K562 (cell line): ENCODE results near the gene SLC29A2. TPM values are rescaled to one million over a fixed set of nuclear protein-coding genes. Genes with fewer than 3 reads are reported as not detected.

Source experiments
- ASH1L ChIP-seq: fragments of 450-650 bp; IDR thresholded peaks from 2 replicates; pipeline ENCODE4 v1.6.1; 2018; ENCODE audit warnings: borderline replicate concordance, mild to moderate bottlenecking, low read depth; ENCODE audit not compliant: partially characterized antibody
- CBFA2T3 ChIP-seq: fragments of 450-650 bp; IDR thresholded peaks from 2 replicates; pipeline ENCODE4 v1.6.1; 2017
- CSDE1 ChIP-seq, 2 experiments: fragments of 450-650 bp; IDR thresholded peaks; 2 replicates each; pipeline ENCODE4 v1.6.1; 2016; ENCODE audit warnings: mild to moderate bottlenecking in 1 of 2
- CTBP1 ChIP-seq: fragments of 450-650 bp; IDR thresholded peaks from 2 replicates; pipeline ENCODE4 v1.6.1; 2016; ENCODE audit warnings: borderline replicate concordance
- ETV1 ChIP-seq: fragments of 450-650 bp; conservative IDR thresholded peaks from 2 replicates; pipeline ENCODE4 v1.6.1; 2016; ENCODE audit warnings: missing genetic modification characterization, control low read depth, low read depth, missing compliant biosample characterization
- HNRNPK ChIP-seq: fragments of 200-400 bp; formaldehyde crosslinking; IDR thresholded peaks from one replicate; pipeline ENCODE4 v1.6.1; 2018; ENCODE audit warnings: mild to moderate bottlenecking, low read depth, low read length; ENCODE audit not compliant: poor library complexity, severe bottlenecking
- MTA1 ChIP-seq: fragments of 450-650 bp; IDR thresholded peaks from 2 replicates; pipeline ENCODE4 v1.6.1; 2017; ENCODE audit warnings: borderline replicate concordance
- POLR2A ChIP-seq: fragments of 450-650 bp; conservative IDR thresholded peaks from 2 replicates; pipeline ENCODE4 v1.6.1; 2016
- RNF2 ChIP-seq: sonication (generic); IDR thresholded peaks from 2 replicates; pipeline ENCODE4 v1.6.1; 2016
- SMARCE1 ChIP-seq: fragments of 450-650 bp; IDR thresholded peaks from 2 replicates; pipeline ENCODE4 v1.7.1; 2016; ENCODE audit warnings: mild to moderate bottlenecking
- SP2 ChIP-seq: IDR thresholded peaks from 2 replicates; pipeline ENCODE4 v1.6.1; 2011; ENCODE audit warnings: mild to moderate bottlenecking, low read depth, low read length, moderate library complexity; ENCODE audit not compliant: poor library complexity, severe bottlenecking; ENCODE audit errors: extremely low read depth
- XRCC4 ChIP-seq: IDR thresholded peaks from one replicate; pipeline ENCODE4 v1.6.1; 2011; ENCODE audit not compliant: insufficient read depth, insufficient read length; ENCODE audit errors: extremely low read depth
- ZNF124 ChIP-seq: sonication (generic); formaldehyde crosslinking; IDR thresholded peaks from 2 replicates; pipeline ENCODE4 v1.8.1; 2022; ENCODE audit warnings: missing genetic modification reagents
- ZNF431 ChIP-seq: sonication (generic); formaldehyde crosslinking; IDR thresholded peaks from 2 replicates; pipeline ENCODE4 v1.8.0; 2022; ENCODE audit warnings: mild to moderate bottlenecking, missing genetic modification reagents
- ZNF551 ChIP-seq: fragments of 250-450 bp; sonication (Bioruptor Pico); IDR thresholded peaks from 2 replicates; pipeline ENCODE4 v1.5.0; 2021; ENCODE audit warnings: mild to moderate bottlenecking, moderate library complexity
- ZNF589 ChIP-seq: fragments of 200-800 bp; sonication (Bioruptor generic); IDR thresholded peaks from 2 replicates; pipeline ENCODE4 v1.6.1; 2016; ENCODE audit warnings: low read depth, missing genetic modification characterization, missing compliant biosample characterization
- polyA plus RNA-seq, 8 experiments: library from polyadenylated mRNA; depleted of rRNA in 4 of 8; stranded (reverse) in 5 of 8; unstranded in 3 of 8; fragments of >200 nt; fragmentation: Nextera tagmentation in 2 of 8; fragmentation: Illumina TruSeq in 1 of 8; extraction: Ambion mirVana in 2 of 8; extraction: Trizol in 1 of 8; gene quantifications; 2 replicates each; pipeline versions ENCODE4 v1.2.1 to v1.2.3, GENCODE V29; 2011 to 2014; ENCODE audit warnings: inconsistent platforms in 1 of 8, missing spikeins in 1 of 8
- total RNA-seq, 7 experiments: library from RNA; depleted of rRNA in 6 of 7; stranded (reverse); fragments of >200 nt in 6 of 7; fragmentation: Illumina TruSeq in 2 of 7; extraction: Trizol in 2 of 7; gene quantifications; 2 replicates each; pipeline versions ENCODE4 v1.2.1 to v1.2.3, GENCODE V29; 2011 to 2021; ENCODE audit warnings: low replicate concordance in 1 of 7
- TF ChIP-seq, protein P1 (sequence below): sonication (generic); formaldehyde crosslinking; IDR thresholded peaks from 2 replicates; pipeline ENCODE4 v1.8.1; 2023; ENCODE audit warnings: mild to moderate bottlenecking, missing genetic modification reagents, moderate library complexity
- TF ChIP-seq, protein P2 (sequence below): IDR thresholded peaks from 2 replicates; pipeline ENCODE4 v1.6.1; 2014; ENCODE audit warnings: antibody characterized with exemption
- TF ChIP-seq, protein P3 (sequence below): fragments of 250-450 bp; sonication (Bioruptor Pico); IDR thresholded peaks from 2 replicates; pipeline ENCODE4 v1.5.0; 2020; ENCODE audit warnings: mild to moderate bottlenecking
- TF ChIP-seq, protein P4 (sequence below): fragments of 250-450 bp; sonication (Bioruptor Pico); IDR thresholded peaks from 2 replicates; pipeline ENCODE4 v1.6.1; 2021; ENCODE audit warnings: mild to moderate bottlenecking
- TF ChIP-seq, protein P5 (sequence below), 3 experiments: fragments of 200-800 bp in 1 of 3; sonication (Bioruptor generic) in 1 of 3; sonication (generic) in 1 of 3; formaldehyde crosslinking in 1 of 3; IDR thresholded peaks; 2 replicates each; pipeline versions ENCODE4 v1.6.1 to v1.8.0; 2016 to 2022; ENCODE audit warnings: mild to moderate bottlenecking in 2 of 3, missing compliant biosample characterization in 2 of 3, missing genetic modification characterization in 2 of 3, missing genetic modification reagents in 1 of 3

The SLC29A2 gene
- total and polyA plus RNA-seq, 9 of the 15 experiments (the other 6 are each of a cell fraction or from before 2014, with no cell fraction given), result 2.4 to 48.6 (median 14.2) TPM

DNA sequence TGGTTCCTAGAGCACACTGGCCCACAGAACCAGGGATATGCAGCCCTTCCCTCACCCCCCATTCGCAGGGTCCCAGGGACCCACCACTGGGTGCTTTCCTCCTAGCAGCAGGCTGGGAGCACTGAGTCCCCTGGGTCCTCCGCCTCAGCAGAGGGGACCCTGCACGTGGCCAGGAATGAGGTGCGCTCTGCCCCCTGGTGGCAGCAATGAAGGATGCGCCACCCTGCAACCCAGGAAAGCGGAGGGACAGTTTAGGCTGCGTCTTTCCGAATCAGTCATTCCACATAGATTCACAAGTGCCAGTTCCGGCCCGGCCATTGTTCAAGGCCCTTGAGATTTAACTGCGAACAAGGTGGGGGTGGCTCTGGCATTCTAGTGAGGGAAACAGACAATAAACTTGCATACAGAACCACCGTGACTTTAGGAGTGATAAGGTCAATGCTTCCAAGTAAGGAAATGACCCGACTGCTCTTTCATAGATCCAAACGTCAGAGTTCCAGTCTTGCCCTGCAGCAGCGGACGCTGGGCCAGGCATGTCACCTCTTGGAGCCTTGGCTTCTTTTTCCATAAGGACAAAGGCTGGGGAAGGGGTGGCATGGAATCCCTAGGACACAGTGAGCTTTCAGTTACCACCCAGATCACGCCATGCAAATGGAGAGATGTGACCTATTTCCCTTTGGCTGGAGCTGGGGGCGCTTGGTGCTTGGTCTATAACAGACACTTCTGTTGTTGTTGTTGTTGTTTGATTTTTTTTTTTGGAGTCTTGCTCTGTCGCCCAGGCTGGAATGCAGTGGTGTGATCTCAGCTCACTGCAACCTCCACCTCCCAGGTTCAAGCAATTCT, 43.0 kb downstream of the SLC29A2 start (continued):
- TF ChIP-seq, protein P1, sequence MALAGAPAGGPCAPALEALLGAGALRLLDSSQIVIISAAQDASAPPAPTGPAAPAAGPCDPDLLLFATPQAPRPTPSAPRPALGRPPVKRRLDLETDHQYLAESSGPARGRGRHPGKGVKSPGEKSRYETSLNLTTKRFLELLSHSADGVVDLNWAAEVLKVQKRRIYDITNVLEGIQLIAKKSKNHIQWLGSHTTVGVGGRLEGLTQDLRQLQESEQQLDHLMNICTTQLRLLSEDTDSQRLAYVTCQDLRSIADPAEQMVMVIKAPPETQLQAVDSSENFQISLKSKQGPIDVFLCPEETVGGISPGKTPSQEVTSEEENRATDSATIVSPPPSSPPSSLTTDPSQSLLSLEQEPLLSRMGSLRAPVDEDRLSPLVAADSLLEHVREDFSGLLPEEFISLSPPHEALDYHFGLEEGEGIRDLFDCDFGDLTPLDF (CRISPR knock-in tag), result no peak
- TF ChIP-seq CSDE1 (IDR thresholded peaks at IDR 0.05), result no peak
- no peak for TF ChIP-seq POLR2A
- TF ChIP-seq CTBP1, result peak; percentile 83
- TF ChIP-seq SP2, result no peak
- no peak for TF ChIP-seq ZNF124
- no peak for TF ChIP-seq MTA1
- TF ChIP-seq CBFA2T3, result no peak
- no peak; the same call in 1 of the 2 replicates for TF ChIP-seq ZNF431 (CRISPR knock-in tag)
- no peak for TF ChIP-seq ZNF551 (CRISPR knock-in tag)
- 0 out of 2 replicates have a peak, but pooled peaks have one; percentile 35 for TF ChIP-seq RNF2
- TF ChIP-seq XRCC4, result no peak
- TF ChIP-seq, protein P2, sequence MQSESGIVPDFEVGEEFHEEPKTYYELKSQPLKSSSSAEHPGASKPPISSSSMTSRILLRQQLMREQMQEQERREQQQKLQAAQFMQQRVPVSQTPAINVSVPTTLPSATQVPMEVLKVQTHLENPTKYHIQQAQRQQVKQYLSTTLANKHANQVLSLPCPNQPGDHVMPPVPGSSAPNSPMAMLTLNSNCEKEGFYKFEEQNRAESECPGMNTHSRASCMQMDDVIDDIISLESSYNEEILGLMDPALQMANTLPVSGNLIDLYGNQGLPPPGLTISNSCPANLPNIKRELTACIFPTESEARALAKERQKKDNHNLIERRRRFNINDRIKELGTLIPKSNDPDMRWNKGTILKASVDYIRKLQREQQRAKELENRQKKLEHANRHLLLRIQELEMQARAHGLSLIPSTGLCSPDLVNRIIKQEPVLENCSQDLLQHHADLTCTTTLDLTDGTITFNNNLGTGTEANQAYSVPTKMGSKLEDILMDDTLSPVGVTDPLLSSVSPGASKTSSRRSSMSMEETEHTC, result no peak
- no peak for TF ChIP-seq ASH1L
- TF ChIP-seq SMARCE1, result no peak
- 0 out of 2 replicates have a peak, but pooled peaks have one; percentile 47 for TF ChIP-seq ETV1 (tag)
- no peak for TF ChIP-seq HNRNPK
- TF ChIP-seq ZNF589 (CRISPR knock-in tag), result no peak
- TF ChIP-seq, protein P3, sequence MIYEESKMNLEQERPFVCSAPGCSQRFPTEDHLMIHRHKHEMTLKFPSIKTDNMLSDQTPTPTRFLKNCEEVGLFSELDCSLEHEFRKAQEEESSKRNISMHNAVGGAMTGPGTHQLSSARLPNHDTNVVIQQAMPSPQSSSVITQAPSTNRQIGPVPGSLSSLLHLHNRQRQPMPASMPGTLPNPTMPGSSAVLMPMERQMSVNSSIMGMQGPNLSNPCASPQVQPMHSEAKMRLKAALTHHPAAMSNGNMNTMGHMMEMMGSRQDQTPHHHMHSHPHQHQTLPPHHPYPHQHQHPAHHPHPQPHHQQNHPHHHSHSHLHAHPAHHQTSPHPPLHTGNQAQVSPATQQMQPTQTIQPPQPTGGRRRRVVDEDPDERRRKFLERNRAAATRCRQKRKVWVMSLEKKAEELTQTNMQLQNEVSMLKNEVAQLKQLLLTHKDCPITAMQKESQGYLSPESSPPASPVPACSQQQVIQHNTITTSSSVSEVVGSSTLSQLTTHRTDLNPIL (CRISPR knock-in tag), result no peak
- TF ChIP-seq, protein P4, sequence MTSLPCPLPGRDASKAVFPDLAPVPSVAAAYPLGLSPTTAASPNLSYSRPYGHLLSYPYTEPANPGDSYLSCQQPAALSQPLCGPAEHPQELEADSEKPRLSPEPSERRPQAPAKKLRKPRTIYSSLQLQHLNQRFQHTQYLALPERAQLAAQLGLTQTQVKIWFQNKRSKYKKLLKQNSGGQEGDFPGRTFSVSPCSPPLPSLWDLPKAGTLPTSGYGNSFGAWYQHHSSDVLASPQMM, result no peak
- TF ChIP-seq, protein P5, sequence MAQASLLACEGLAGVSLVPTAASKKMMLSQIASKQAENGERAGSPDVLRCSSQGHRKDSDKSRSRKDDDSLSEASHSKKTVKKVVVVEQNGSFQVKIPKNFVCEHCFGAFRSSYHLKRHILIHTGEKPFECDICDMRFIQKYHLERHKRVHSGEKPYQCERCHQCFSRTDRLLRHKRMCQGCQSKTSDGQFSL (CRISPR knock-in tag; IDR thresholded peaks at IDR 0.05), result no peak
- TF ChIP-seq, protein P5 (tag; IDR thresholded peaks at IDR 0.05), result no peak
